GM18511 (cell line): ENCODE results near the gene DIP2C.
"Not testable (repeated sequence)": the region's sequence is repeated elsewhere in the genome, so short reads cannot be mapped to it uniquely, and the experiment has no call there.

Source experiments
- ATAC-seq: cut with Tn5 transposase; IDR thresholded peaks from one replicate; pipeline ENCODE4 v1.9.1; 2021; ENCODE audit warnings: mild to moderate bottlenecking, moderate library complexity; ENCODE audit not compliant: unreplicated experiment

DIP2C gene

DNA sequence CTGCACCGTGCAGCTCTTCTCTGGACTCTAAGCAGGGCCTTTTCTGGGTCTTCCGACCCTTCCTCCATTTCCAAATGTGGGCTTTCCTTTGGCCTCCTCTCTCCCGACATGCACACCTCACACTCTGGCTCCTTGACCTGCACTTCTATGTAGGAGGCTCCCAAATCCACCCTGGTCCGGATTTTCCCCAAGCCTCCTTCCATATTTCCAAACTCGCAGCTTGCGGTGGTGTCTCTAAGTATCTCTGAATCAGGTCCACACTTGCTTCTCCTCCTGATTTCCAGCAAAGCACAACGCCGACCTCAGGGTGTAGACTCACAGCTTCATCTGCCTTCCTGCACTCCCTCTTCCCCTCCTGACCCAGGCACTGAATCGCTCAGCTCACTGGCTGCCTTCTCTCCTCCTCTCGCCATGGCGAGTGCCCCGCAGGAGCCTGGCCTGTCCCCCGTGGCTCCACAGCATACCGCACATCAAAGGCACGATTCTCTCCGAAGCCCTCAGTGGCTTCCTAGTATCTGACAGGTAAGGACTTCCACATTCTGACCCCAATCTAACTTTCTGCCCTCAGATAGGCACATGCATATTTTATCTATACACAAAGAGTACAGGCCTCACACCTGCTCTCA is 27.8 kb downstream of the DIP2C start:
- ATAC-seq, result no peak

DNA sequence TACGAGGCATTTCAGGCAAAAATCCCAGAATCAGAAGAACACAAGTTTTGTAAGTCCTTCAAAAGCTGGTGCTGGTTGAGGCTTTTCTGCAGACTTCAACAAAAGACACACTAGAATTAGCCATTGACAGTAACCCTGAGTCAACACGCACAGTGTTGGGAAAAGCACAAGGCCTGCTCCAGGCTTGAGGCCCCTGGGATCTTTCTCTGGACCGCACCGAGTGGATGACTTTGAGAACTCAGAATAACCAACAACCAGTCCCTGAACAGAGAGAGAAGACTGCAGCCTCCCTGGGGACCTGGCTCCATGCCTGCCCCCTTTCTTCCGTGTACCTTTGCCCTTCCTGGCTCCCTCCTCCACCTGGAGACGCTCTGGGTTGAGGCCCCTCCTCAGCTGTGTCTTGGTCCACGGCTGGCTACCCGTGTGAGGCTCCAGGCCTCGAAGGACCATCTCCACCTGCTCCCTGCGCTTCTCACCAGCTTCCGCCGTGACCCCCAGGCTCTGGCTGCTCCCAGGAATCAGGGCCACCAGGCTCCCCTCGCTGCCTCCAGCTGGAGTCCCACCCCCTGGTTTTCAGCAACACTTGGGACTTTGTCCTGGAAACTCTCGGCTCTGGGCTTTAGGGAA is 28.4 kb downstream of the DIP2C start:
- ATAC-seq, result no peak

DNA sequence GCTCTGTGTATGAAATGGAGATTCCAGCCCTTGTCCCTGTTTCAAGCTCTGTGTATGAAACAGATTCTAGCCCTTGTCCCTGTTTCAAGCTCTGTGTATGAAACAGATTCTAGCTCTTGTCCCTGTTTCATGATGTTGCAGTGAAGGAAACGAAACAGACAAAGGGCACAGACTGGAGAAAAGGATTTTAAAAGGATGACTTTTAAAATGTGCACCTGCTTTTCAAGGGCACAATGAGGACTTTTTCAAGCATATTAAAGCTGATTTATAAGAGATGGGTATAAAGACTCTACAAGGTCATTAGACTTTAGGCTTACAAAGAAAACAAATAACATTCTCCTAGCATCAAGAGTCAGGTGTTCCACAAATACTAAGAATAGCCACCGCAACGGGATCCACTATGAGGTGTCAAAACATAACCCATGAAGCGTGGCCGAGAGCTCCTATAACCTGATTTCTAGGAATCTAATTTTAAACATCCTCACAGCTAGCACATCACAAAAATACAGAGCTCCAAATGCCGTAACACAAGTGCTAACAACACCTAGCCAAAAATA is 29.0 kb downstream of the DIP2C start:
- no peak for ATAC-seq

DNA sequence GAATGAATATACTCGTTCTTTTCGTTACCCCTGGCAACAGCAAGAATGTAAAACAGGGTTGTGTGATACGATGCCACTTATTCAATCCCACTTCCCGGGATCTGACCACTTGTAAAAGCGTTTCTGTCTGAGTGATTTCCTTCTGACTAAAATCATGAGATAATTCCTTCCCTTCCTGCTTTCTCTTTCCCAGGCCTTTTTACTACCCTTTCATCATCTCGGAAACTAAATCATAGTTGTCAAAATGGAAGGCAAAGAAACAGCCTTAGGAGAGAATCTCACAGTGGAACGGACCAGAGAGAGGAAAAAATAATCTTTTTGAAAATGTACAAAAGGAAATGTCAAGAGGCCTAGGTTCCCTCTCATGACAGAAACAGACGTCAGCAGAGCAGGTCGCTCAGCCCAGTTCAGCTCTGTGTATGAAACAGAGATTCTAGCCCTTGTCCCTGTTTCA is 29.8 kb downstream of the DIP2C start:
- no peak for ATAC-seq

DNA sequence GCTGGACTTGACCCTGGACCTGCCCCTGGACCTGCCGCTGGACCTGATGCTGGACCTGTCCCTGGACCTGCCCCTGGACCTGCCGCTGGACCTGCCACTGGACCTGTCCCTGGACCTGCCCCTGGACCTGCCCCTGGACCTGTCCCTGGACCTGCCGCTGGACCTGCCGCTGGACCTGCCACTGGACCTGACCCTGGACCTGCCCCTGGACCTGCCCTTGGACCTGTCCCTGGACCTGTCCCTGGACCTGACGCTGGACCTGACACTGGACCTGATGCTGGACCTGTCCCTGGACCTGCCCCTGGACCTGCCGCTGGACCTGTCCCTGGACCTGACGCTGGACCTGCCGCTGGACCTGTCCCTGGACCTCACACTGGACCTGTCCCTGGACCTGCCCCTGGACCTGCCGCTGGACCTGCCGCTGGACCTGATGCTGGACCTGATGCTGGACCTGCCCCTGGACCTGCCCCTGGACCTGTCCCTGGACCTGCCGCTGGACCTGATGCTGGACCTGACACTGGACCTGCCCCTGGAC is 31.6 kb downstream of the DIP2C start:
- ATAC-seq, result not testable (repeated sequence)

DNA sequence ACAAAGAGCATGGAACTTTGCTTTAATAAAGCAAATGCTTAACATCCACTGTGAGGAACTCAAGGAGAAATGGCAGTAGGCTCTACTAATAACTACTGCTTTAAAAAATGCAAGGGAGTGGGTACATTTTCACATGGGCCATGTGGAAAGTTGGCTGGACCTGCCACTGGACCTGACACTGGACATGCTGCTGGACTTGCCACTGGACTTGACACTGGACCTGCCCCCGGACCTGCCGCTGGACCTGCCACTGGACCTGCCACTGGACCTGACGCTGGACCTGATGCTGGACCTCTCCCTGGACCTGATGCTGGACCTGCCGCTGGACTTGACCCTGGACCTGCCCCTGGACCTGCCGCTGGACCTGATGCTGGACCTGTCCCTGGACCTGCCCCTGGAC is 32.6 kb downstream of the DIP2C start:
- ATAC-seq, result no peak

DNA sequence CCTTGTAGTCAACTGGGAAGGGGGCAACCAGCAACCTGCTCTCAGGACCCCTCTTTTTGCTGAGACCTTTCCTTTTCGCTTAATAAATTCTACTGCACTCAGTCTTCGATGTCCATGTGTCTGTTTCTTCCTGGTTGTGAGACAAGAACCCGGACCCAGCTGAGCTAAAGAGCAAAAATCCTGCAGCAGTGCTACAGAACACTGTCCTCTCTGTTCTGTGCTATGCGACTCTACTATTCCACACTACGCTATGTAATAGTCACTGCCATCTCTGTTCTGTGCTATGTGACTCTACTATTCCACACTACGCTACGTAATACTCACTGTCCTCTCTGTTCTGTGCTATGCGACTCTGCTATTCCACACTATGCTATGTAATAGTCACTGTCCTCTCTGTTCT is 34.3 kb downstream of the DIP2C start:
- no peak for ATAC-seq

DNA sequence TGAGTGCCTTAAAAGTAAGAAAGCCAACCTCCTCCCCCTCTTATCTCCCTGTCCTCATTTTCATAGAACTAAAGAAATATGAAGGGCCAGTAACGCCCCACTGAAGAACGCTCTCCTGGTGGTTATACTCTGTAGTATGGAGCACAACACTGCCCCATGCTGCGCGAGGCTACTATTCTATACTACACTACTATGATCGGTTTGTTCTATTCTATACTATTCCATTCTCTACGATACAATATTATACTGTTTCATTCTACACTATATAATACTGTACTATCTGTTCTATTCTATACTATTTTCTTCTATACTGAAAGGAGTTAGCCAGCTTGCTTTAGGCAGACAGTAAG is 34.8 kb downstream of the DIP2C start:
- ATAC-seq, result no peak

DNA sequence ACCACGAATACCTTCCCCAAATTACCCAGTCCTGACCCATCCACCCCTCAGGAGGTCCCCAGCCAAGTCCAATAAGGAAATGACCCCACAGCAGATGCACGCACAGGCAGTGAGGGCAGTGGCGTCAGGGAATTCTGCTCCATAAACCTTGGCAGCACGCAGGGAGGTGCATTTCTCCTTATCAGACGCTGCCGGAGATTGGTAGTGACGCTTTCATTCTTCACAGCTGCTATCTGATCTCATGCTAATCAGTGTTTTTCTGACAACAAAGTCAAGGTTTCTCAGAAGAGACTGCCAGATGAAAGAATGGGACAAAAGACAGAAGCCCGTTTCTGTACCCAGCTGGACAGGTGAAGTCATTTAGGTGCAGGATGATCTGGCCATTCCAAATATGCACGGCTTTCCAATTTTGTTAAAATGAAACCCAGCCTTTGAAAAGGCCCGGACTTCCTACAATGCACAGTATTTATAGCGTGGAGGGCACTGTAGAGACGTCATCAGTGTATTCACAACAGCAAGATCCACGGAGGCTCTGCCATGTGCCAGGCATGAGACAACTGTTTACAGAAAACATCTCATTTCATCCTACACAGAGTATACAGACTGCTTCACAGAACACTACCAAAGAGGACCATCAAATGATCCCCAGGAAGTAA is 35.3 kb downstream of the DIP2C start:
- ATAC-seq, result no peak

DNA sequence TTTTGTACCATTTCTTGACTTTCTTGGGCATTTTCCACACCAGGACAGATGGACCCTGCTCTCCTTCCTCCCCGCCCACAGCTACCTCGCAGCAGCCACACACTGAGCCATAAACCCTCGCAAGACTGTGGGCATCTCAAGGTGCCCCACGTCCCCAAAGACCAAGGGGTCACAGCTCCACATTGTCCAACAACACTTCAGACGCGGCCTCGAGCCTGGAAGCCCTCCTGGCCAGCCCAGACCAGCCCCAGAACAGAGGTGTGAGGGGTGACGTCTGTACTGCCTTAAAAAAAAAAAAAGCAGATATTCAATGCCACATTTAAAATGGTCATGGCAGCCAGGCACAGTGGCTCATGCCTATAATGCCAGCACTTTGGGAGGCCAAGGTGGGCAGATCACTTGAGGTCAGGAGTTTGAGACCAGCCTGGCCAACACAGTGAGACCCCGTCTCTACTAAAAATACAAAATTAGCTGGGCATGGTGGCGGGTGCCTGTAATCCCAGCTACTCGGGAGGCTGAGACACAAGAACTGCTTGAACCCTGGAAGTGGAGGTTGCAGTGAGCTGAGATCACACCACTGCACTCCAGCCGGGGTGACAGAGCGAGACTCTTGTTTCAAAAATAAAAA is 36.5 kb downstream of the DIP2C start:
- ATAC-seq, result not testable (repeated sequence)

DNA sequence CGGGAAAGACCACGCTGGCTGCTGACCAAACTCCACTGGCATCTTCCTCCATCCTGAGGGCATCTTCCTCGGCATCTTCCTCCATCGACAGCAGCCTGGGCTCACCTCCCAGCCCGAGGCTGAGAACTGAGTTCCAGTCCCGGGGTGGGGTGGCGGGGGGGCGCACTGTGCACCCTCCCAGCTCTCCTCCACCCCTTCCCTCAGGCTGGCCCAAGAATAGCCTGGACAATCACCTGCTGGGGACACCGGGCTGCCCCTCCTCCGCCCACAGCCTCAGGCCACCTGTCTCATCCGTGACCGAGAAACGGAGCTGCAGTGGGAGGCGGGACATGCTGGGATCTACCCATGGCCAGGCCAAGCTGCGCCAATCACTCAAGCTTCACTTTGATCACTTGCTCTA is 37.2 kb downstream of the DIP2C start:
- ATAC-seq, result no peak

DNA sequence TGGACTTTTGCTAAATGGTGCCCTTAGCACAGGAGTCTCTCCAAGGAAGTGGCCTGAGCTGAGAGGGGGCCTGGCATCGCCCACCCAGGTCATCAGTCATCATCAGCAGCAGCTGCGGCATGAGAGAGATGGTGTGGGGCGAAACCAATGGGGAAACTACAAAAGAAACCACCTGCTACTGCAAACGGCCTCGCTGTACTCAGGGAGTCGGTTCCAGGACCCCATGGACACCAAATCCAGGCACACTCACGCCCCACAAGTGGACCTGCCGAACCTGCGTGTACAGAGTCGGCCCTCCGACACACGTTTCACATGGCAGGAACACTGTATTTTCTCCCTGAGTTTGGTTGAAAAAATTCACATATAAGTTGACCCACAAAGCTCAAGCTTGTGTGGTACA is 37.8 kb downstream of the DIP2C start:
- no peak for ATAC-seq

DNA sequence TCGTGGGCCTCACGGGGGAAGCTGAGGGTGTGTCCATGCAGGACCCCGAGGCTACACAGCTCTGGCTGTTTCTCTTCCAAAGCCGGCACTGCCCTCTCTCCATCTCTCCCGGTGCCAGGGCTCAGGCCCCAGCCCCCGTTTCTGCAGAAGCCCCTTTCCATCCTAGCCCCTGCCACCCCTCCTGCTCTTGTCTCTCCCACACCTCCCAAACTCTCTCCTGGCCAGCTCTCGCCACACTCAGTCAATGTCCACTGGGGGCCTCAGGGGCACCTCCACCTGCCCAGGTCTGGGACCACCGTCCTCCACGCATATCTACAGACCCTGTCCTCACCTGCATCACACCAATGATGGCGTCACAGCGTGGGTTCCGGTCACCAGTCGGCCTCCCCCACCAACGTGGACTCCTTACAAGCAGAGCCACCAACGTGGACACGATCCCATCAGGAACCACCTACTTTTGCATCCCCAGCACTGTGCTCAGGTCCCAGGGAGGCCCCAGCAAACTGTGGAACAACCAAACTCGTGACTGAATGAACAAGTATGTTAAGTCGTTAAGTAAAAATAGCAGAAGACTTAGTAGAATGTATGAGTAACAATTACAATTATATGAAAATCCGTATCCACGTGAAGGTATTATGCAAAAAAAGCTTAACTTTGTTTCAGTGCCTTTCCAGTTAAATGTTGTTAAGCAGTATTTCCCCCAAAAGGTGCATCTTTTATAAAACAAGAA is 38.4 kb downstream of the DIP2C start:
- no peak for ATAC-seq

DNA sequence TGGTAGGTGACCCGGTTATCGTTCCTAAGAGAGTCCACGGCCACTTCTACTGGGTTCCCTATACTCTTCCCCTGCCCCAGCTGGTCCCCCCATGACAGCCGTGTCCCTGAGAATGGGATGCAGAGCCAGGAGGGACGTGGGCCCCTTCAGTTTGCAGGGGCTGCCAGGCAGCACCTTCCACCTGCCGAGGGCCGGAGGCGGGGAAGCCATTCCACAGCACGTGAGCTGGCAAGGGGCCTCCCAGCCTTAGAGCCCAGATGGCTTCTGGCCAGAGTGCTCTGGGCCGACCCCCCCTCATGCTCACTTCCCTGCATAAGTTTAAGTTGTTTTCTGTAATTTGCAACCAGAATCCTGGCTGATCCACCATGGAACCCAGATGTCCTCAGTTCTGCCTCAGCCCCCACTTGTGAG is 39.0 kb downstream of the DIP2C start:
- ATAC-seq, result no peak

DNA sequence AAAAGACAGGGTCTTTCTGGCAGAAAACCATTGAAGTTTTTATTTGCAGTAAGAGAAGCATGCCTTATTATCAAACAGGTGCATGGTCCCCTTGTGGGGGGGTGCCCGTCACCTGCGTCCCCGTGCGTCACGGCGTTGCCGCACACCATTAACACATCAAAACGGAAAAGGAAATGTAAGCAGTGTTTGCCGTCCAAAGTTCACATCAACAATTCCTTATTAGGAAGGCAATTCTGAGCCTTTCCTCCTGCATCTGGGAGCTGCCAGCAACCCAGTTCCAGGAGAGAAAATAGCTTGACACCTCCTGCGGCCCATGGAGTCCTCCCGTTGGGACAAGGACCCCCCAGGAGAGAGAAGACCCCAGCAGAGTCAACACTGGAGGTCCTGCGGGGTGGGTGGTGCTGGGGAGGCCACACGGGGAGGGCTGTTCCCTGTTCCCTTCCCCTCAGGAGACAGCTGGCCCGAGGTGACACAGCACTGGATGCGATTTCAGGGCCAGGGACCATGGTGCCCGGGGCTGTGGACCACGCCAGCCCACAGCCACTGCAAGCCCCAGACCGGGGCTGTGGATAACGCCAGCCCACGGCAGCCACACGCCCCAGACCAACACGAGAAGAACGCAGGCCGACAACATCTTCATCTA is 39.5 kb downstream of the DIP2C start:
- no peak for ATAC-seq

DNA sequence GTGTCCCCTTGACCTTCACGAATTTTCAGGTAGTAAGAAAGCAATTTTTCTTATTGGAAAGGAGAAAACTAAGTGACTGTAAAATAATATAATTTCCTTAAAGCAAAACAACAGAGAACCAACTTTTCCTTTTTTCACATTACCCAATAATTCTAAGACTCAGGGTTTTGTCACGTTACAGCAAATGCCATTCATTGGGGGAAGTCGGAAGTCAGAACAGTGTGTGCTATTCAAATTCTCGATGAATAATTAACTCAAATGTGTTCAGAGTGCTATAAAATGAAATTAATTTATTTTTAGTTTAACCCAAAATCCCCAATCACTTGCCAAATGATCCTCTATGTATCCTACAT is 40.0 kb downstream of the DIP2C start:
- no peak for ATAC-seq

DNA sequence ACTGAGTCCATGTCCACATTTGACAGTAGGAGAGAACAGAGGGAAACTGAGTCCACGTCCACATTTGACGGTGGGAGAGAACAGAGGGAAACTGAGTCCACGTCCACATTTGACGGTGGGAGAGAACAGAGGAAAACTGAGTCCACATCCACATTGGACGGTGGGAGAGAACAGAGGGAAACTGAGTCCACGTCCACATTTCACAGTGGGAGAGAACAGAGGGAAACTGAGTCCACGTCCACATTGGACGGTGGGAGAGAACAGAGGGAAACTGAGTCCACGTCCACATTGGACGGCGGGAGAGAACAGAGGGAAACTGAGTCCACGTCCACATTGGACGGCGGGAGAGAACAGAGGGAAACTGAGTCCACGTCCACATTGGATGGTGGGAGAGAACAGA is 42.4 kb downstream of the DIP2C start:
- ATAC-seq, result not testable (repeated sequence)

DNA sequence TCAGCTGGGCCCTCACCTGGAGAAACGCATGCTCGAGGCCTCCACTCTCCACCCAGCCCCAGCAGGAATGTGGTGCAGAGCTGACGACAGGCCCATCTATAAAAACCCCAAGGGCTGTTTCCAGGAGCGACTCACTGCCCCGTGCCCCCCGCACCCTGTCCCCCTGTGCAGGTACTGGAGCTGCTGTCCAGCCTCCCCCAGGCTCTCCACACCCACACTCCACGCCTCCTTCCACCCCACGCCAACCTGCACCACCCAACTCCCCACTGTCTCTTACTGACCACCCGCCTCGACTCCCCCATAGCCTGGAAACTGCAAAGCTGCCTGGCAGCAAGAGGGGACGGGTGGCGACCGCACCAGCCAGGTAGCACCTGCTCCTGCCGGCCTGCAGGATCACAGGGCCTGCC is 43.3 kb downstream of the DIP2C start:
- no peak for ATAC-seq

DNA sequence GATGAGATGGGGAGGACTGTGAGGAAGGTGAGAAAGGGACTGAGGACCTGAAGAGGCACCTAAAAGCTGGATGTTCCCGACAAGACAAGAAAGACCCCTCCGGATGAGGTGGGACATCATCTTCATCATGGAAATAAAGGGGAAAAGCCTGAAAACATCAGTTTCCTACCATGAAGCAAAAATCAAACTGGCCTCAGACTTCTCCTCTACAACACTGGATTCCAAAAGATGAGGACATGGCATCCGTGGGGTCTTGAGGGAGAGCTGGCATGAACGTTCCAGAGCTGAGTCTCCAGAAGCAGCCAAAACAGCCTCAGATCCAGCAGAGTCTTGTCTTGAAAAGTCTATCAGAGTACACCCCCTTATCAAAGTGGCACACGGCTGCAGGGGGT is 44.5 kb downstream of the DIP2C start:
- no peak for ATAC-seq
